ENCODE data around the gene ASPSCR1. TPM values are rescaled to one million over a fixed set of nuclear protein-coding genes. Genes with fewer than 3 reads are reported as not detected.

ASPSCR1 gene
- total and polyA plus RNA-seq, 2 donors from 2014 or later = 35.2 to 57.5 TPM

GRCh38 chr17:81961521-81962498, 15.6 kb upstream of the ASPSCR1 start:
- H3K27me3 ChIP-seq (ENCODE audit: control insufficient read depth, insufficient read depth, low read length) = peaks cover 13% of the 10 kb centered on the region
- DNase-seq (no peak), FAIRE-seq (no peak)
- peaks cover 0 to 3% (median 0%) of the 10 kb centered on the region in 3 donors for H3K4me1 ChIP-seq (ENCODE audit: control insufficient read depth in 2 of 3, insufficient read depth in 2 of 3, low read depth in 1 of 3, low read length in 3 of 3)
- no peaks in the 10 kb centered on the region for H3K36me3 ChIP-seq (ENCODE audit: control insufficient read depth in 2 of 3, insufficient read depth in 3 of 3, low read length in 3 of 3)
- no peaks in the 10 kb centered on the region for H3K9me3 ChIP-seq (ENCODE audit: control insufficient read depth in 2 of 3, insufficient read depth in 1 of 3, low read length in 3 of 3)
- TF ChIP-seq, protein P1, sequence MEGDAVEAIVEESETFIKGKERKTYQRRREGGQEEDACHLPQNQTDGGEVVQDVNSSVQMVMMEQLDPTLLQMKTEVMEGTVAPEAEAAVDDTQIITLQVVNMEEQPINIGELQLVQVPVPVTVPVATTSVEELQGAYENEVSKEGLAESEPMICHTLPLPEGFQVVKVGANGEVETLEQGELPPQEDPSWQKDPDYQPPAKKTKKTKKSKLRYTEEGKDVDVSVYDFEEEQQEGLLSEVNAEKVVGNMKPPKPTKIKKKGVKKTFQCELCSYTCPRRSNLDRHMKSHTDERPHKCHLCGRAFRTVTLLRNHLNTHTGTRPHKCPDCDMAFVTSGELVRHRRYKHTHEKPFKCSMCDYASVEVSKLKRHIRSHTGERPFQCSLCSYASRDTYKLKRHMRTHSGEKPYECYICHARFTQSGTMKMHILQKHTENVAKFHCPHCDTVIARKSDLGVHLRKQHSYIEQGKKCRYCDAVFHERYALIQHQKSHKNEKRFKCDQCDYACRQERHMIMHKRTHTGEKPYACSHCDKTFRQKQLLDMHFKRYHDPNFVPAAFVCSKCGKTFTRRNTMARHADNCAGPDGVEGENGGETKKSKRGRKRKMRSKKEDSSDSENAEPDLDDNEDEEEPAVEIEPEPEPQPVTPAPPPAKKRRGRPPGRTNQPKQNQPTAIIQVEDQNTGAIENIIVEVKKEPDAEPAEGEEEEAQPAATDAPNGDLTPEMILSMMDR (IDR thresholded peaks at IDR 0.05; ENCODE audit: borderline replicate concordance, extremely low read depth, insufficient read depth) = no peak
- no peak overlapping the region for H3K27ac ChIP-seq (ENCODE audit: low read depth in 2 of 2, low read length in 2 of 2)
- H3K4me3 ChIP-seq (ENCODE audit: low read length in 3 of 3) = no peak overlapping the region
- intact Hi-C loops (cut with DNase I) = loop anchor here (10.0 kb wide), 1 partner anchor 53 kb away; no protein-coding TSS in a partner anchor
- H3K9ac ChIP-seq (ENCODE audit: low read length in 3 of 3) = no peak overlapping the region

DNA sequence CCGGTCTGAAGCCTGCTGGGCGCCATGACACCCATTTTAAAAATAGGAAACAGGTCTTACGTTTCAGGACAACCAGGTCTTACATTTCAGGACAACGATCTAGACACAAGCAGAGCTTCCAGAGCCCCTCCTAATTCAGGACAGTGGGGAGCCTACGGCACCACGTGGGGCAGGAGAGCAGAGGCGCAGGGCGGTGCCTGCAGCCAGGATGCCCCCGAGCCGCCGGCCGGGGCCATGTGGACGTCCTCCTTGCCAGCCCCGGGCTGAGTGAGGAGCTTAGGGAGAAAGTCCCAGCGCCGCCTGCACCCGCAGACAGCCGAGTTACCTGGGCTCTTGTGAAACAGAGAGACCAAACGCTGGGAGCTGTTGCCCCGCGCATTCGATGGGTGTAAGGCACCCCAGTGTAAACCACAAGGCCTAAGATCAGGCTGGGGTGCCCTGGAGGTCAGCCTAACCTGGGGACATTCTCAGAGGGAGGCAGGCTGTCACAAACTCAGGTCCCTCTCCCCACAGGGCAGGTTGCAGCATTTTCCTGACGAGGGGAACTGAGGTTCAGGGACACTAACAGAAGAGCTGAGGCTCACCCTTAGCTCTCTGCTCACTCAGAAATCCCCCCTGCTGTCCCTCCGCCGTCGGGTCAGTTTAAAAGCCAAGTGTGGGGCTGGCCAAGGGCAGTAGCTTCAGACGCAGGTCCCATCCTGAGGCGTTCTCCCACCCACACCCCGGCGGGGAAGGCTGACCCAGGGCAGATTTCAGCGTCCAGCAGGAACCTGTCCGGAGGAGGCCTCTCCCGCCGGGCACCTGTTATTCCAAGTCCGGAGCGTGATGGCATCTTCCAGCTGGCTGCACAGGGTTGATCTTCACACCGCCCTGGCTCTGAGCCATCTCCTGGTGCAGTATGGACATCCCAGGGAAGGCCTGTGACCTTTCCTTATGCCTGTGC, 14.7 kb upstream of the ASPSCR1 start:
- TF ChIP-seq, protein P1 (IDR thresholded peaks at IDR 0.05; ENCODE audit: borderline replicate concordance, extremely low read depth, insufficient read depth) = no peak
- H3K9me3 ChIP-seq (ENCODE audit: control insufficient read depth in 2 of 3, insufficient read depth in 1 of 3, low read length in 3 of 3) = no peaks in the 10 kb centered on the region
- no peaks in the 10 kb centered on the region for H3K36me3 ChIP-seq (ENCODE audit: control insufficient read depth in 2 of 3, insufficient read depth in 3 of 3, low read length in 3 of 3)
- no peak overlapping the region for H3K4me3 ChIP-seq (ENCODE audit: low read length in 3 of 3)
- DNase-seq = peak in 1 of 5 donors; percentile 66
- intact Hi-C loops (cut with DNase I) = loop anchor here (10.0 kb wide), 1 partner anchor 52 kb away; no protein-coding TSS in a partner anchor
- peaks cover 13% of the 10 kb centered on the region for H3K27me3 ChIP-seq (ENCODE audit: control insufficient read depth, insufficient read depth, low read length)
- H3K4me1 ChIP-seq (ENCODE audit: control insufficient read depth in 2 of 3, insufficient read depth in 2 of 3, low read depth in 1 of 3, low read length in 3 of 3) = peaks cover 0 to 8% (median 0%) of the 10 kb centered on the region in 3 donors
- no peak overlapping the region for H3K9ac ChIP-seq (ENCODE audit: low read length in 3 of 3)
- no peak overlapping the region for H3K27ac ChIP-seq (ENCODE audit: low read depth in 2 of 2, low read length in 2 of 2)
- no peak for FAIRE-seq

- DNase-seq = no peak
- Histone ChIP-seq H3K27me3 (ENCODE audit: control insufficient read depth, insufficient read depth, low read length) (peaks cover 4% of the 10 kb centered on the region), H3K27ac (ENCODE audit: low read depth in 2 of 2, low read length in 2 of 2) (no peak overlapping the region), H3K9me3 (ENCODE audit: control insufficient read depth in 2 of 3, insufficient read depth in 1 of 3, low read length in 3 of 3) (no peaks in the 10 kb centered on the region), H3K4me3 (ENCODE audit: low read length in 3 of 3) (no peak overlapping the region), H3K9ac (ENCODE audit: low read length in 3 of 3) (no peak overlapping the region), H3K4me1 (ENCODE audit: control insufficient read depth in 2 of 3, insufficient read depth in 2 of 3, low read depth in 1 of 3, low read length in 3 of 3) (peaks cover 0 to 12% (median 0%) of the 10 kb centered on the region in 3 donors), H3K36me3 (ENCODE audit: control insufficient read depth in 2 of 3, insufficient read depth in 3 of 3, low read length in 3 of 3) (no peaks in the 10 kb centered on the region)
- FAIRE-seq = no peak
- TF ChIP-seq, protein P1 (IDR thresholded peaks at IDR 0.05; ENCODE audit: borderline replicate concordance, extremely low read depth, insufficient read depth) = no peak
- intact Hi-C loops (cut with DNase I) = loop anchor here (10.0 kb wide), 1 partner anchor 51 kb away; no protein-coding TSS in a partner anchor
Measured at GRCh38 chr17:81964081-81964849, 13.2 kb upstream of the ASPSCR1 start.

All from kidney (tissue), 14 donors.